Effector memory CD4-positive, alpha-beta T cell (primary cell): ENCODE data around the gene TMEM208.

Source experiments
- DNase-seq, 3 donors: peaks; one replicate each; pipeline ENCODE4 v3.0.0-alpha.2; 2020
- H3K27ac ChIP-seq: 2 replicates; pipeline ENCODE4 v1.7.0; 2013; ENCODE audit warnings: mild to moderate bottlenecking, low read length, moderate library complexity; ENCODE audit not compliant: insufficient read depth, poor library complexity, severe bottlenecking
- H3K27me3 ChIP-seq: replicated peaks from 2 replicates; pipeline ENCODE4 v1.7.0; 2013; ENCODE audit warnings: mild to moderate bottlenecking, low read length; ENCODE audit not compliant: insufficient read depth, control insufficient read depth, poor library complexity, severe bottlenecking
- H3K36me3 ChIP-seq: 2 replicates; pipeline ENCODE4 v1.7.0; 2013; ENCODE audit warnings: mild to moderate bottlenecking, low read length, moderate library complexity; ENCODE audit not compliant: control insufficient read depth, insufficient read depth
- H3K4me1 ChIP-seq: 2 replicates; pipeline ENCODE4 v1.7.0; 2013; ENCODE audit warnings: low read length, mild to moderate bottlenecking; ENCODE audit not compliant: control insufficient read depth, insufficient read depth, poor library complexity, severe bottlenecking
- H3K4me3 ChIP-seq: 2 replicates; pipeline ENCODE4 v1.7.0; 2013; ENCODE audit warnings: low read length, low read depth, mild to moderate bottlenecking; ENCODE audit not compliant: insufficient read depth, poor library complexity, severe bottlenecking
- H3K9me3 ChIP-seq: 2 replicates; pipeline ENCODE4 v1.7.0; 2013; ENCODE audit warnings: mild to moderate bottlenecking, low read length, moderate library complexity; ENCODE audit not compliant: control insufficient read depth

TMEM208 gene

DNA sequence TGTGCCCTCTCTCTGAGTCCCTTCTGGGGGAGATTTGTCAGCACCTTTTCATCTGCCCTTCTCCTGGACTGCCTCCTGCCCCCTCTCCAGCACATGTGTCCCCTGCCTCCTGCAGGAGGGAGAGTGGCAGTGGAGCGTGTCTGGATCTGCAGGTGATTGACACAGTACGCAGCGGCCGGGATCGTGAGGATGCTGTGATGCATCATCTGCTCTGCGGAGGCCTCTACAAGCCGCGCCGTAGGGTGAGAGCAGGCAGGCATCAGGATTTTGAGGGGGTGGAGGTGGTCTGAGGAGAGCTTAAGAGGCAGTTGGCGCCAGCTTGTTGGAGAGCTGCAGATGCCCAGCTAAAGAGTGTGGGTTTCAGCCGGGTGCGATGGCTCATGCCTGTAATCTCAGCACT, 32.8 kb downstream of the TMEM208 start:
- Histone ChIP-seq H3K9me3 (no peaks in the 10 kb centered on the region), H3K27ac (no peak overlapping the region), H3K4me3 (no peak overlapping the region), H3K27me3 (no peaks in the 10 kb centered on the region), H3K36me3 (no peaks in the 10 kb centered on the region), H3K4me1 (no peaks in the 10 kb centered on the region)
- DNase-seq = no peak

DNA sequence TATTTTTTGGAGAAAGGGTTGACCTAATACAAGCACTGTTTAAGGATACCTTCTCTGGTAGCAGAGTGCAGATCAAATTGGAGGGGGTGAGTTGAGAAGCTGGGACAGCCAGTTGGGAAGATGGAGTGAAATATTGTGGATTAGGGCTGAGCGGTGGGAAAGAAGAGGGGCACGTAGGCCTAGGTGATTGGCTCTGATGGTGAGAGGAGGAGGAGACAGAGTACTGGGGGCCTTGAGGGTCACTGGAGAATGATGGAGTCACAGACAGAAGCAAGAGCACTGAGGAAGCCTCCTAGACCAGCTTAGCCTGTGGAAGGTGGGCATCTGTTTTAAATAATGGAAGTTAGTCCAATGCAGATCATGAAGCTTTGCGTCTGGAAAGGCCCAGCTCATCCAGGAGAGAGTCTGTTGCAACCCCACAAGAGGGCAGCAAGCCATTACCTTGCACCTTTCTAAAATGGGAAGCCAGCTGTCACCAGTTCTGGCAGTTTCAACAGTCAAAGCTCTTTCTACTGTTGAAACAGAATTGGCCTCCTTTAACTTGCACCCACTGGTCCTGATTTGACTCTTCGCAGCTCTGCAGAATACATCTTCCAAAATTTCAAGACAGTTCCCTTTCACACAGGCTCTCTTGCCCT, 33.6 kb downstream of the TMEM208 start:
- DNase-seq = no peak
- H3K4me3 ChIP-seq = no peak overlapping the region
- no peaks in the 10 kb centered on the region for H3K4me1 ChIP-seq
- no peaks in the 10 kb centered on the region for H3K9me3 ChIP-seq
- no peak overlapping the region for H3K27ac ChIP-seq
- H3K36me3 ChIP-seq = no peaks in the 10 kb centered on the region
- H3K27me3 ChIP-seq = no peaks in the 10 kb centered on the region

GRCh38 chr16:67263201-67263600, 36.3 kb downstream of the TMEM208 start:
- Histone ChIP-seq H3K9me3 (no peaks in the 10 kb centered on the region), H3K36me3 (no peaks in the 10 kb centered on the region), H3K27me3 (no peaks in the 10 kb centered on the region), H3K4me1 (no peaks in the 10 kb centered on the region), H3K27ac (no peak overlapping the region), H3K4me3 (no peak overlapping the region)
- DNase-seq = no peak

DNA sequence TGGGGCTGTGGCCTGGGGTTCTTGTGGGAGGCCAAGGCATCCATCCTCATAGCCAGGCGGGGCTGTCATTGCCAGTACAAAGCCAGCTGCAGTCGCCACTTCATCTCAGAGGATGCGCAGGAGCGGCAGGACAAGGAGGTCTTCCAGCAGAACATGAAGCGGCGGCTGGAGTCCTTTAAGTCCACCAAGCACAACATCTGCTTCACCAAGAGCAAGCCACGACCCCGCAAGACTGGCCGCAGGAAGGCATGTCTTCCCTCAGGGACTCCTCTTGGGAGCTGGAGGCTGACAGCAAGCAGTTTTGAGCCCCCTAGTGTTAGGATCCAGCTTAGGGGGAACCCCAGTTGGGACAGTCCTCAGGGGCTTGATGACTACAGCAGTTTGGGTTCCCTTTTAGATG, 37.3 kb downstream of the TMEM208 start:
- Histone ChIP-seq H3K27me3 (no peaks in the 10 kb centered on the region), H3K4me1 (no peaks in the 10 kb centered on the region), H3K4me3 (no peak overlapping the region), H3K36me3 (no peaks in the 10 kb centered on the region), H3K27ac (no peak overlapping the region), H3K9me3 (no peaks in the 10 kb centered on the region)
- DNase-seq = no peak

- H3K27me3 ChIP-seq = no peaks in the 10 kb centered on the region
- no peaks in the 10 kb centered on the region for H3K36me3 ChIP-seq
- H3K4me3 ChIP-seq = no peak overlapping the region
- no peaks in the 10 kb centered on the region for H3K4me1 ChIP-seq
- H3K27ac ChIP-seq = no peak overlapping the region
- no peak for DNase-seq
- no peaks in the 10 kb centered on the region for H3K9me3 ChIP-seq
These were observed 37.9 kb downstream of the TMEM208 start for GRCh38 chr16:67264866-67265265.

GRCh38 chr16:67265834-67266233, 38.9 kb downstream of the TMEM208 start:
- Histone ChIP-seq H3K4me3 (no peak overlapping the region), H3K4me1 (no peaks in the 10 kb centered on the region), H3K27me3 (no peaks in the 10 kb centered on the region), H3K36me3 (no peaks in the 10 kb centered on the region), H3K9me3 (no peaks in the 10 kb centered on the region), H3K27ac (no peak overlapping the region)
- no peak for DNase-seq

DNA sequence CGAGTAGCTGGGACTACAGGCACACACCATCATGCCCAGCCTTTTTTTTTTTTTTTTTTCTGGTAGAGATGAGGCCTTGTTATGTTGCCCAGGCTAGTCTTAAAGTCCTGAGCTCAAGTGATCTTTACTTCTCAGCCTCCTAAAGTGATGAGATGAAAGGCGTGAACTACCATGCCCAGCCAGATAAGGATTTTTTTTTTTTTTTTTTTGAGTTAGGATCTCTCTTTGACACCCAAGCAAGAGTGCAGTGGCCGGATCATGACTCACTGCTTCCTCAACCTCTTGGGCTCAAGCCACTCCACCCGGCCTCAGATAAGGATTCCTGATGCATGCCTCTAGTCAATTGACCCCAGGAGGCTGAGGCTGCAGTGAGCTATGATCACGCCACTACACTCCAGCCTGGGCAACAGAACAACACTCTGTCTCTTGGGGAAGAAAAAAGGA, 41.2 kb downstream of the TMEM208 start:
- no peak for DNase-seq
- Histone ChIP-seq H3K4me1 (no peaks in the 10 kb centered on the region), H3K36me3 (no peaks in the 10 kb centered on the region), H3K4me3 (no peak overlapping the region), H3K27ac (no peak overlapping the region), H3K9me3 (no peaks in the 10 kb centered on the region), H3K27me3 (no peaks in the 10 kb centered on the region)

DNA sequence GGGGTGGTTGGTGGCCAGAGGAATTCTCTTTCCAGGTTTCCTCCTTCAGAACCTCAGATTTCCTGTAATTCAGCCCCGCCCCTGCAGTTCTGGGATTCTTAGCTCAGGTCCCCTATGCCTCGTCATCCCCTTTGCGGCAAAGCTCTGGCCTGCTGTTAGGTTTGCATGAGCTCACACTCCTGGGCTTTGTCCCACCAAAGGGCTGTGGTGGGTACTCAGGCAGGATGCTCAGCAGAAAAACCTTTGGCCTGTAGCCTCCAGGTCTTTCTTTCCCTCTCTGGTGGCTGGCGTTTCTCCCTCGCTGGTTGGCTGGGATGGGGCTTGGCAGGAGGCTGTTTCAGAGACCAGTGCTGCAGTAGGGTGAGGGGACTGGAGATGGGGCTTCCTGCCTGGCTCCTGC, 42.8 kb downstream of the TMEM208 start:
- H3K36me3 ChIP-seq = no peaks in the 10 kb centered on the region
- H3K27ac ChIP-seq = no peak overlapping the region
- no peaks in the 10 kb centered on the region for H3K4me1 ChIP-seq
- no peaks in the 10 kb centered on the region for H3K9me3 ChIP-seq
- no peak overlapping the region for H3K4me3 ChIP-seq
- no peaks in the 10 kb centered on the region for H3K27me3 ChIP-seq
- DNase-seq = no peak

- no peak overlapping the region for H3K4me3 ChIP-seq
- H3K9me3 ChIP-seq = no peaks in the 10 kb centered on the region
- H3K4me1 ChIP-seq = no peaks in the 10 kb centered on the region
- H3K36me3 ChIP-seq = no peaks in the 10 kb centered on the region
- no peak overlapping the region for H3K27ac ChIP-seq
- no peaks in the 10 kb centered on the region for H3K27me3 ChIP-seq
- DNase-seq = no peak
These were observed 44.0 kb downstream of the TMEM208 start for GRCh38 chr16:67270931-67271338.

- no peak for DNase-seq
- Histone ChIP-seq H3K27ac (no peak overlapping the region), H3K27me3 (no peaks in the 10 kb centered on the region), H3K4me3 (no peak overlapping the region), H3K9me3 (no peaks in the 10 kb centered on the region), H3K36me3 (peaks cover 2% of the 10 kb centered on the region), H3K4me1 (no peaks in the 10 kb centered on the region)
These were observed 44.5 kb downstream of the TMEM208 start for GRCh38 chr16:67271446-67271845.
